Activated naive CD8-positive, alpha-beta T cell treated with anti-CD3 and anti-CD28 coated beads for 36 hours (primary cell): ENCODE data around the gene PDE4D. TPM values are rescaled to one million over a fixed set of nuclear protein-coding genes. Genes with fewer than 3 reads are reported as not detected.
A peak's percentile ranks its signal among the peaks of the same experiment; 100 is the strongest.

Source experiments
- DNase-seq: peaks from one replicate; pipeline ENCODE4 v3.0.0; 2021
- H3K27ac Mint-ChIP-seq: one replicate; pipeline ENCODE4 v1.8.0; 2022; ENCODE audit warnings: mild to moderate bottlenecking, moderate library complexity, mixed read lengths
- H3K27me3 Mint-ChIP-seq: one replicate; pipeline ENCODE4 v1.8.0; 2022; ENCODE audit warnings: mild to moderate bottlenecking, mixed read lengths
- H3K36me3 Mint-ChIP-seq: one replicate; pipeline ENCODE4 v1.8.0; 2021; ENCODE audit warnings: mild to moderate bottlenecking, mixed read lengths
- H3K4me1 Mint-ChIP-seq: one replicate; pipeline ENCODE4 v1.8.0; 2021; ENCODE audit warnings: mixed read lengths
- H3K4me3 Mint-ChIP-seq: one replicate; pipeline ENCODE4 v1.8.0; 2022; ENCODE audit warnings: mild to moderate bottlenecking, moderate library complexity, mixed read lengths
- H3K9me3 Mint-ChIP-seq: one replicate; pipeline ENCODE4 v1.8.0; 2022; ENCODE audit warnings: mixed read lengths
- total RNA-seq, 2 experiments: library from RNA; stranded (reverse); gene quantifications; one replicate each; pipeline ENCODE4 v1.2.3, GENCODE V29; 2021

Gene PDE4D
- total RNA-seq, result 10 to 100 TPM; 40.7 TPM

DNA sequence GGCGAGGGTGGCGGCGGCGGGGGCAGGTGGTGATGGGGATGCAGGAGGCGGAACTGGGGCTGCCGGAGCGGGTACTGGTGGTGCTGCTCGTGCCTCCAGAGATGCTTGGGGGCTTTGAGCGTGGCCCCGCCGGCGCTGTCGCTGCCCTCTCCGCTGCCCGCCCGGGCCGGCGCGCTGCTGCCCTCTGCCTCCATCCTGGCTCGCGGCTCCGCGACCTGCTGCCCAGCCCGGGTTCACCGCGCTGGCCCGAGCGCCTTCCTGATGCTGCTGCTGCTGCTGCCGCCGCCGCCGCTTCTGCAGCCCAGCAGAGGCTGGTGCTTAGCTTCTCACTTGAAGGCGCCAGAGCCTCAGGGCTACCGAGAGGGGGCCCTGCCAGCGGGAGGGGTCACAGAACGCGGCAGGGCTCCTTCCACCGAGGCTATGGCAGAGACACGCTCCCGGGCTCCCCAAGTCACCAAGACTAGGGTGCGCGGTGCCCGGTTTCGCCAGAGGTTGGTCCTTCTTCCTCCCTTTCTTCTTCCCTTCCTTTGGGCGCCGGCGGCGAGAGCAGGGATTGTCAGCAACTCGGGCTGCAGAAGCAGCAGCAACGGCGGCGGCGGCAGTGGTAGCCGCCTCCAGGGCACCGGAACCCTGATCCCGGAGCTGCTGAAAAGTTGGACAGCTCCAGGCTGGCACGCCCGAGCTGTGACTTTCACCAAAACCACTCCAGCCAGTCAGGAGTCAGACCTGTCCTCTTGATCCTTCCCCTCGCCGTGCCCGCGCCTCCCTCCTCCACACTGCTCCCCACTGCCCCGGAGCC is at the start of gene PDE4D:
Gene PDE4D (minus strand): TSS at position 298 of the 799 bp plus-strand sequence.
- DNase-seq, result peak; percentile 3
- H3K27ac Mint-ChIP-seq, result no peak within 1 kb of the TSS
- H3K9me3 Mint-ChIP-seq, result no peaks in the 10 kb centered on the region
- peaks cover 62% of the 10 kb centered on the region for H3K27me3 Mint-ChIP-seq
- no peak within 1 kb of the TSS for H3K4me3 Mint-ChIP-seq
- H3K4me1 Mint-ChIP-seq, result peaks cover 4% of the 10 kb centered on the region
- no peaks in the 10 kb centered on the region for H3K36me3 Mint-ChIP-seq

DNA sequence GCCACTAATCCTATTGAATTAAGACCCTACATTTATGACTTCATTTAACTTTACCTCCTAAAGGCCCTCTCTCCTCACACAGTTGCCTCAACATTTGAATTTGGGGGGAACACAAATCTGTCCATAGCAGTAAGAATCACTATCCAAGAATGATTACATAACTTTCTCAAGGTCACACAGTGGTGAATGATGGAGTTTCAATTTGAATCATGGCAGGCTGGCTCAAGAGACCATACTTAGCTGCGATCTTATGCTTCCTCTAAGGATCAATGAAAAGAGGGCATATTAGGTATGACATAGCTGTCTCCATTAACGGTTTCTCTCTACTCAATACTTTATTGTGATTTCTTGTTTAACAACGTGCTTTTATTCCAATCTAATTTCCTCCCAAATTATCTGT is 44.1 kb upstream of the PDE4D start:
- Mint-ChIP-seq H3K9me3 (peaks cover 4% of the 10 kb centered on the region), H3K4me1 (no peaks in the 10 kb centered on the region)

DNA sequence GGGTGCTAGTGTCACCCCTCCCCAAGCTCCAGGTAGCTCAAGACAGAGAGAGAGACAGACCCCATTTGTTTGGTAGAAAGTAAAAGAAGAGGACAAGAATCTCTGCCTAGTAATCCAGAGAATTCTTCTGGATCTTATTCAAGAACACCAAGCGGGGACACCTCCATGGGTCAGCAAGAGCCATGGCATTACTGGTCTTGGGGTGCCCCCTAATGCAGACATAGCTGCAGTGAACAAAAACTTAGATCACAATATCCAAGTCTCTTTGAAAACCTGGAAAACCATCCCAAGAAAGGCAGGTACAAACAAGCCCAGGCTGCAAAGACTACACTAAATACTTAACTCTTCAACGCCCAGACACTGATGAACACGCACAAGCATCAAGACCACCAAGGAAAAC is 29.9 kb upstream of the PDE4D start:
- no peaks in the 10 kb centered on the region for H3K4me1 Mint-ChIP-seq
- no peaks in the 10 kb centered on the region for H3K36me3 Mint-ChIP-seq
- peaks cover 3% of the 10 kb centered on the region for H3K27me3 Mint-ChIP-seq
- no peak overlapping the region for H3K27ac Mint-ChIP-seq
- no peak overlapping the region for H3K4me3 Mint-ChIP-seq
- no peaks in the 10 kb centered on the region for H3K9me3 Mint-ChIP-seq
- no peak for DNase-seq

More for the DNA sequence above, 44.1 kb upstream of the PDE4D start:
- DNase-seq, result no peak
- Mint-ChIP-seq H3K27me3 (no peaks in the 10 kb centered on the region), H3K4me3 (no peak overlapping the region), H3K27ac (no peak overlapping the region), H3K36me3 (no peaks in the 10 kb centered on the region)

DNA sequence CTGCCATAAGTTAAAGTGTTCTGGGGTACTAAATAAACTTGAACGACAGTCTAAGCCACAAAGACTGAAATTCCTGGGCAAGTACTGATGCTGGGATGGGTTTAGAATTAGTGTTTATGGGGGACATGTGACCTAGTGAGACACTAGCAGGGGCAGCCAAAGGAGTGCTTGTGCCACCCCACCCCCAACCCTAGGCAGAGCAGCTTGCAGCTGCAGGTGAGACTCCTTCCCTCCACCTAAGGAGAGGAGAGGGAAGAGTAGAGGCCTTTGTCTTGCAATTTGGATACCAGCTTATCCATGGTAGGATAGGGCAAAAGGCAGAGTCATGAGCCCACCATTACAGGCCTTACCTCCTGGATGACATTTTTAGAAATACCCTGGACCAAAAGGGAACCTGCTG is 28.7 kb upstream of the PDE4D start:
- H3K9me3 Mint-ChIP-seq, result no peaks in the 10 kb centered on the region
- H3K36me3 Mint-ChIP-seq, result no peaks in the 10 kb centered on the region
- no peak for DNase-seq
- no peak overlapping the region for H3K27ac Mint-ChIP-seq
- no peak overlapping the region for H3K4me3 Mint-ChIP-seq
- H3K4me1 Mint-ChIP-seq, result no peaks in the 10 kb centered on the region
- peaks cover 3% of the 10 kb centered on the region for H3K27me3 Mint-ChIP-seq

DNA sequence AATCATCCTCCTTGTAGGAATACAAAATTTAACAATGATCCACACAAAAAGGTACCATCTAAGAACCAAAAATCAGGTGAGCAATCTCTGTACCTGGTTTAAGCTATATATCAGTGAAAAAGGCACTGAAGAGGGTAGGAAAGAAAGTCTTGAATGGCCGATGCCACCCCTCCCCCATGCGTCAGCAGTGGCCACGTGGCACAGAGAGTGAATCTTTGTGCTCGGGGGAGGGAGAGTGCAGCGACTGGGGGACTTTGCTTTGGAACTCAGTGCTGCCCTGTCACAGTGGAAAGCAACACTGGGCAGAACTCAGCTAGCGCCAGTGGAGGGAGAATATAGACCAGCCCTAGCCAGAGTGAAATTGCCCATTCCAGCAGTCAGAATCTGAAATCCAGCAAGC is 28.3 kb upstream of the PDE4D start:
- no peak for DNase-seq
- Mint-ChIP-seq H3K9me3 (no peaks in the 10 kb centered on the region), H3K4me1 (no peaks in the 10 kb centered on the region), H3K36me3 (no peaks in the 10 kb centered on the region), H3K27me3 (peaks cover 3% of the 10 kb centered on the region), H3K4me3 (no peak overlapping the region), H3K27ac (no peak overlapping the region)

DNA sequence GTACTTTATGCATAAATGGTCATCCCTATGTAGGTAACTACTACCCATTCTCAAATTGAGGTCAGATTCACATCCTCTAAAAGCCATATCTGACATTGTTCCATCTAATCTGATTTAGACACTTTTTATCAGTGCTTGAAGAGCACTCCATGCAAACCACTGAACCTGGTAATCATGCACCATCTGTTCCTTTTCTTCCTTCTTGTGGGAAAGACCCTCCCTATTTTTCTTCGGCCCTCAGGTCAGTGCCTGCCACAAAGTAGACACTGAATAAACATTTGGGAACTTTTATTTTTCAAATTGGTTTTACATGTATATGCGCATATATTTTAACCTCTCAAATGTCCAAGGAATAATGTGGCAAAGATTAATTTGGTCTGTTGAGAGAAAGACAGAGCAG is 26.0 kb upstream of the PDE4D start:
- Mint-ChIP-seq H3K27me3 (peaks cover 3% of the 10 kb centered on the region), H3K36me3 (no peaks in the 10 kb centered on the region), H3K4me3 (no peak overlapping the region), H3K4me1 (no peaks in the 10 kb centered on the region), H3K27ac (no peak overlapping the region), H3K9me3 (no peaks in the 10 kb centered on the region)
- no peak for DNase-seq

DNA sequence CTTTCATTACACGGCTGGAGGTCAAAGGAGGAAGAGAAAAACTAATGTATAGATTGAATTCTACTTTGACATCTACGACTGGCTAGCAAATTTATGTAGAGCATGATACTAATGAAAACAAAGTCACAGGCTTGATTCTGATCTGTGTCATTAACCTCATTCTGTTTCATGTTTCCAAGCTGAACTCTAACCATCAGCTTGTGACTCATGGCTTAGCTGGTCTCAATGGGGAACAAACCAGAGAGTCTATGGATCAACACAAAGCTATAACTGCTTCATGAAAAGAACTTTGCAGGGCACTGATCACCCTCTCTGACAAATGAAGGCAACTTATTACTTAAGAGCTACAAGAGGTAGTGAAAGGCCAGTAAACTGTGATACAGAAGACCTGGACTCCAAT is 23.6 kb upstream of the PDE4D start:
- Mint-ChIP-seq H3K27me3 (peaks cover 3% of the 10 kb centered on the region), H3K9me3 (no peaks in the 10 kb centered on the region), H3K27ac (no peak overlapping the region), H3K4me3 (no peak overlapping the region), H3K36me3 (no peaks in the 10 kb centered on the region), H3K4me1 (no peaks in the 10 kb centered on the region)
- DNase-seq, result no peak

DNA sequence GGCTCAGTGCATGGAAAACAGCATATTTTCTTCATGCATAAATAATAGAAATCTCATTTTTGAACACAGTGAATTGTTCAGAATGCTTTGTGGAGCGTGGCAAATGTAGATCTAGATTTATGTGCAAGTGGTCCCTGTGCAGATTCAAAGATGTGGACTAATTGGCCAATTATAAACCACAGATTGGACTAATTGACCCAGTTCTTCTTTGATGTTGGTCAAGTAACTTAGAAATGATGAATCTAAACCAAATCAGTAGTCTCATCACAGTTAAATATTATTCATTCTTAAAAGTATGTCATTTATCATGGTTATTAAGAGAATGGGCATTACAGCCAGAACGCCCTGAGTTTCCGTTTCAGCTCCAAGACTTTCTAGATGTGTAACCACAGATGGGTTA is 11.7 kb upstream of the PDE4D start:
- no peaks in the 10 kb centered on the region for H3K27me3 Mint-ChIP-seq
- no peaks in the 10 kb centered on the region for H3K36me3 Mint-ChIP-seq
- no peaks in the 10 kb centered on the region for H3K4me1 Mint-ChIP-seq
- H3K4me3 Mint-ChIP-seq, result no peak overlapping the region
- H3K9me3 Mint-ChIP-seq, result peaks cover 2% of the 10 kb centered on the region
- DNase-seq, result no peak
- no peak overlapping the region for H3K27ac Mint-ChIP-seq

DNA sequence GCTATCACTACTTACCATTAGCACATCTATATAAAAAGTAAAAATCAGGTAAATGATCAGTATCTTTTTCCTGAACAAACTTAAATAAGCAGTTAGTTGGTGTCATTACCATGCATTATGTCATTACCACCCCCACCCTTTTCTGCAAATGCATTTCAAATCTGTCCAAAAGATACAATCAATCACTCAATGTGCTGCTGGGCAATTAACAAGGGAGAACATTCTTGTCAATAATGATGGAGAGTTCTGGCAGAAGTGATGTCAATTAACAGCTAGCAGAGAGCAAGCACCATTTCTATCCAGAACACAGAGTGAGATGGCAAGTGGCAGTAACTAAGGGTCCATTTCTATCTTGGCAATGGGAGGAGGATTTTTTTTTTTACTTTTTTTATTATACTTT is 3.5 kb upstream of the PDE4D start:
- peaks cover 4% of the 10 kb centered on the region for H3K4me1 Mint-ChIP-seq
- H3K4me3 Mint-ChIP-seq, result no peak overlapping the region
- DNase-seq, result no peak
- H3K36me3 Mint-ChIP-seq, result no peaks in the 10 kb centered on the region
- no peak overlapping the region for H3K27ac Mint-ChIP-seq
- peaks cover 46% of the 10 kb centered on the region for H3K27me3 Mint-ChIP-seq
- H3K9me3 Mint-ChIP-seq, result no peaks in the 10 kb centered on the region

DNA sequence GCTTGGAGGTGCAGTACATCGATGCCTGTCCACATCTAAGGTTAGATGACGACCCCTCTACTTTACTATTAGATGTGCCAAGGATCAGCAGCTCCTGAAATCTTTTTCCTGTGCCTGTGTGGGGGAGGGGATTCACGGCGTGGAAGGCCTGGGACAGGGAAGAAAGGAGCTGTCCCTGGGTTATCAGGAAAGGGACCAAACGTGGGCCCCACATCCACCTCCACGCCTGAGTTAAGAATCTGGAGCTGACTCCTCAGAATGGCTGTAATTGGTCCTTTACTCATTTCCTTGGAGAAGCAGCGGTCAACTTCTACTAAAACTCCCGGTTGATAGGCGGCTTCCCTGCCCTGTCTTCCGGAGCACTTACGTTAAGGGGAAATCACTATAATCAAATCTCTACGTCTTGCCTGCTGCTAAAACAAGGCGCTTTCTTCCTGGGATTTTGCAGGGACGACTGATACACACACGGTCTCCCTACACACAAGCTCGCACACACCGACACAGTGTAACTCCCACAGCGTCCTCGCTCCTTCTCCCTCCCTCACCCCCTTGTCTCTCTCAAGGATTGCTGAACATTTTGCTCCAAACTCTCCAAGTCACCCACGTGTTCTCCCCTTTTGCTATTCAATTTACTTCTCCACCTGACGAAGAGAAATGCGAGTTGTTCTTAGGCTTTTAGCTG is 1.4 kb downstream of the PDE4D start:
- Mint-ChIP-seq H3K4me3 (no peak overlapping the region), H3K27me3 (peaks cover 58% of the 10 kb centered on the region), H3K4me1 (peaks cover 4% of the 10 kb centered on the region), H3K36me3 (no peaks in the 10 kb centered on the region), H3K27ac (no peak overlapping the region), H3K9me3 (no peaks in the 10 kb centered on the region)
- no peak for DNase-seq

DNA sequence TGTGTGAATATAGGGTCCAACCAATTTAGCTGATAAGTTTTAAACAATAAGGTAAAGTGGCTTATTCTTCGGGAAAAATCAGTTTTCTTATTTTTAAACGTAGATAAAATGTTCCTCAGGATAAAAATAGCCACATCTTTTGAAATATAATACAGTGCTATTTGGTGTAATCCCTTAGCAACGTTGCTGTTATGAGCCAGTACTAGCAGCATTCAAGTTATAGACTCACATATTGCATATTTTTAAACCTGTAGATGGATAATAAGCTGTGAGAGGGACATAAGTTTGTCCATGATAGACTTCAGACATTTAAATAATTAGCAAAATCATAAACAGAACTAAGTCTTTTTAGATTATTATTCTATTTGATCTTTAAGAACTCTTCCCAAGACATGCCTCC is 6.3 kb downstream of the PDE4D start:
- H3K27me3 Mint-ChIP-seq, result peaks cover 30% of the 10 kb centered on the region
- no peak overlapping the region for H3K4me3 Mint-ChIP-seq
- H3K4me1 Mint-ChIP-seq, result peaks cover 1% of the 10 kb centered on the region
- H3K36me3 Mint-ChIP-seq, result no peaks in the 10 kb centered on the region
- DNase-seq, result no peak
- no peak overlapping the region for H3K27ac Mint-ChIP-seq
- no peaks in the 10 kb centered on the region for H3K9me3 Mint-ChIP-seq

DNA sequence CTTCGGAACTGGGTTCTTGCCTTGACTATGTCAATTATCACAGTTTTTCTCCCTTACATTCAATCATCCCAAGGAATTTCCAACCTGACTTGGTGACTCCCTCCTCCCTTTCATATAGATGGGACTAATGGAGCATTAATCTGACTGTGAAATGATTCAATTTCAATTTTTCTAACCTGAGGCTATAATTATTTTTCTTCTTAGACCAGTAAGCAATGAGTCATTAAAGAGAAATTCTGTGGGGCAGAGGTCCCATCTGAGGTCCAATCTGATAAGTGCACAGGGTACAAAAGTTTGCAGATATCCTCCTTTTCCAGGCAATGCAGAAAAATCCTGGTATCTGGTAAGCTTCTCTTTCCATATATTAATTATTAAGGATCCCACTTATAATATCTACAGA is 18.9 kb downstream of the PDE4D start:
- no peaks in the 10 kb centered on the region for H3K36me3 Mint-ChIP-seq
- H3K4me1 Mint-ChIP-seq, result no peaks in the 10 kb centered on the region
- H3K9me3 Mint-ChIP-seq, result no peaks in the 10 kb centered on the region
- no peaks in the 10 kb centered on the region for H3K27me3 Mint-ChIP-seq
- DNase-seq, result no peak
- H3K4me3 Mint-ChIP-seq, result no peak overlapping the region
- no peak overlapping the region for H3K27ac Mint-ChIP-seq

DNA sequence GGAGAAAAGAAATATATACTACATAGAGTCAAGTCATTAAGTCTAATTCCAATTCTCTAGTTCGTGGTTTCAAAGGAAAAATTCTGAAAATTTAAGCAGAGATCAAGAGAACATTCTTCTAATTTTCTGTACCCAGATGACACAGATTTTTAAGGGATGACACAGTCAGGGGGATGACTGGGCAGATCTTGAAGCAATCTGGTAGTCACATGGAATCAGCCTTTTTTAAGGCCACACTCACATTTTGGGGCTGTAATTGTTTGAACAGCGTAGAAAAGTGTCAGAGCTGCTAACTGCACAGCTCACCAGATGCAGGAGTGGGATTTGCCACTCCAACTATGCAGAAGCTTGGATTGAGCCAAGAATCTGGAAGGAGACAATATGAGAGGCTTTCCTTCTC is 20.4 kb downstream of the PDE4D start:
- H3K9me3 Mint-ChIP-seq, result no peaks in the 10 kb centered on the region
- H3K36me3 Mint-ChIP-seq, result no peaks in the 10 kb centered on the region
- no peak overlapping the region for H3K4me3 Mint-ChIP-seq
- no peaks in the 10 kb centered on the region for H3K4me1 Mint-ChIP-seq
- DNase-seq, result no peak
- H3K27me3 Mint-ChIP-seq, result no peaks in the 10 kb centered on the region
- no peak overlapping the region for H3K27ac Mint-ChIP-seq

DNA sequence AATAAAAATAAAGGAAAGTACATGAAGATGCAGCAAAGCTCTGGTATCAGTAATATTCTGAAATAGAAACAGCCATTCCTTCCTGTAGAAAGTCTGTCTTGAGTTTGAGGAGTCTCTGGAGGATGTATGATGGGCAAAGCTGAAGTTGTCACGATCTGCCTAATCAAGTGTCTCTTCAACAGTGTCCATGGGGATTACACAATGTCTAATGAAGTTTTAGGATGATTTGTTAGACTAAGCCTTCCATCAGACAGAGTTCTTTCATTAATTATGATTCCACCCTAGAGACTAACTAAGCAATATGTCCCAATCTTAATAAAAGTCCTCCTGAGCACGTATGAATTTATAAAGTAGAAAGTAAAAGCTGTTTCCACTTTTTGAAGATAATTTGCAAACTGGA is 26.9 kb downstream of the PDE4D start:
- DNase-seq, result no peak
- Mint-ChIP-seq H3K4me3 (no peak overlapping the region), H3K4me1 (no peaks in the 10 kb centered on the region), H3K27me3 (no peaks in the 10 kb centered on the region), H3K9me3 (no peaks in the 10 kb centered on the region), H3K27ac (no peak overlapping the region), H3K36me3 (no peaks in the 10 kb centered on the region)

DNA sequence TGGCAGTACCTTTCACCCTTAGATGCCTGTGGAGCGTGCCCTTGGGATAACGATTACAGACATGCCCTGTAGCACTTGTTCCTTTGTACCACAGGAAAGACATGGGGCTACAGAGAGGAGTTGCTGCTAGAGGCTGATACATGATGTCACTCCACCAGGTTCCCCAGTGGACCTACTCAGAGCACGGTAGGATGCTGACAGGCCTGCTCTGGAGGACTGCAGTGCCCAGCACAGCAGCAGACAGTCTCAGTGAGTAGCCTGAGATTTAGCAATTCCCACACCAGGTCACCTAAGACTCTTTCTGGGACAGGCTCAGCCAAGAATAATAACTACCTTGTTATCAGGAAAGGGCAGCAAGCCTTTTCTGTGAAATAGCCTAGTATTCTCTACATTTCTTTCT is 28.8 kb downstream of the PDE4D start:
- no peaks in the 10 kb centered on the region for H3K27me3 Mint-ChIP-seq
- H3K4me1 Mint-ChIP-seq, result no peaks in the 10 kb centered on the region
- no peak overlapping the region for H3K4me3 Mint-ChIP-seq
- H3K36me3 Mint-ChIP-seq, result no peaks in the 10 kb centered on the region
- no peak for DNase-seq
- no peaks in the 10 kb centered on the region for H3K9me3 Mint-ChIP-seq
- no peak overlapping the region for H3K27ac Mint-ChIP-seq

DNA sequence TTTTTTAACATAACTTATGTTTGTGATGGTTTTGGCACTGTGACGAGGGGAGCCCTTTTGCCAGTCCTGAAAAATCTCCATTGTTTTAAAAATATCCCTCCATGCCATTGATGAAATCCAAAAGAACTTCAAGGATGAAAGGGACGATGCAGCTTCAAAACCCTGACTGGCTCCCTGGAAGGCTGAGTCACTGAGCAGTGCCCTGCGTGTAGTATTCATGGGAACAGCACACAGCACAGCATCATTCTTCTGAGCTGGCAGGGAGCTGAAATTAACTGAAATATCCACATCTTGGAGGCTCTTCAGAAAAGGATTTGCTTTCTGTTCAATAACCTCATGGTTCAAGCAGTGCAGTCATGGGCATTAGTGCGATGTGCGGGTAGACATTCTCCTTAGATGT is 29.7 kb downstream of the PDE4D start:
- Mint-ChIP-seq H3K27me3 (no peaks in the 10 kb centered on the region), H3K36me3 (no peaks in the 10 kb centered on the region), H3K4me1 (no peaks in the 10 kb centered on the region), H3K27ac (no peak overlapping the region), H3K9me3 (no peaks in the 10 kb centered on the region), H3K4me3 (no peak overlapping the region)
- no peak for DNase-seq
